ENCODE data around the gene RBM44. TPM values are rescaled to one million over a fixed set of nuclear protein-coding genes. Genes with fewer than 3 reads are reported as not detected.

Gene RBM44
- total RNA-seq, 1 donor from 2014 or later, result 0.60 TPM

DNA sequence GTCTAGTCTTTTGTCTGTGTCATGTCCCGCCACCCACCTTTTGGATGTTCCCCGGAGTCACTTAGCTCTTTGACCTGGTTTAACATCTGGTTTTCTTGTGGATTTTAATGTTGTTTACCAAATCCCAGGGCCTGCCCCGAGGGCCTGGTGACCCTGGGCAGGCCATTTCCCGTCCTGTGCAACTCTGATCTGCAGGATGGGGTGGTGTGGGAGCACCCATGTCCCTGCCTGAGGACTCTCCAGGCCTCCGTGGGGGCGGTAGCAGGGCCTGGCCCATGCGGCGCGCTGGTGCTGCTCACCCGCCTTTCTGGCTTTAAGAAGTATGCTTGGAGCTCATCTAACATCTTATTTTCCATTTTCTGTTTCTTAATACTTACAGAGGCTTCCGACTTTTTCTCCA lies 71.5 kb downstream of the RBM44 start:
- no peak for DNase-seq (ENCODE audit: low read depth in 2 of 2)

DNA sequence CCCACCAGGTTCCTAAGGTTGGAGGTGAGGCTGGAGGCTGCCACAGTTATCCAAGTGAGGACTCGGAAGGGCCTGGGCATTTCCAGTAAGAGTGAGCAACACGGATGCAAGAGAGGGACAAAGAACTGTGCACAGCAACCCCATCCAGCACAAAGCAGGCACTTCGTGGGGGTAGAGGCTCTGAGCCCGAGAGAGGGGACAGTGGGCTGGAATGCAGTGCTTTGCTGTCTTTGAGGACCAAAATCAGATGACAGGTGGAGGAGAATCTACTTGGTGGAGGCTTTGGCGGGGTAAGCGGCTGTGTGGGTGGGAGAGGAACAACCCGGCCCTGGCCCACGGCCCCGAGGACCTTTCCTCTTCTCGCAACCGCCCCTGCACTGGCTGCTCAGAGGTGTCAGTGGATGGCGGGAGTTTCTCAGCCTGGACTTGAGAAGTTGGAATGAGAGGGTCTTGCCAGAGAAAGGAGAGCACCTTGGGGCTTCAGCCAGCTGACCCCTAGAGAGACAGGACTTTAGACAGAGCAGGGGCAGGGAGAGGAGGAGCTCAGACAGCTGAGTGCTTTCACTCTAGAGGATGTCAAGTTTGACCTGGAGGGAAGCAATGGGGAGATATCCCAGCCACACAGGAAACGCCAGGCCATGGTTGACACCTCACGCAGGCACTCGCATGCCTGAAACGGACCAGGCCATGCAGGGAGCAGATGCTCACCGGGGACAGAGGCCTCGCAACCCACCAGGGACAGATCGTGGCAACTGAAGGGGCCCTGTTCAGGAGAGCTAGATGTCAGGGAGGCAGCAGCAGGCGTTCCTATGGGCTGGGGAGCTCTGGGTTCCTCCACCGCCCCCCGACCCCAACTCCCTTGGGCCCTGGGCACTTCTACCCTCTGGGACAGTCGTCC lies 72.4 kb downstream of the RBM44 start:
- DNase-seq (ENCODE audit: low read depth in 2 of 2), result no peak

GRCh38 chr2:237872178-237872887 lies 73.8 kb downstream of the RBM44 start:
- DNase-seq (ENCODE audit: low read depth in 2 of 2), result no peak

GRCh38 chr2:237873421-237873831 lies 74.8 kb downstream of the RBM44 start:
- no peak for DNase-seq (ENCODE audit: low read depth in 2 of 2)

- no peak for DNase-seq (ENCODE audit: low read depth in 2 of 2)
Measured at GRCh38 chr2:237873897-237874551, 75.4 kb downstream of the RBM44 start.

GRCh38 chr2:237874585-237875161 lies 76.1 kb downstream of the RBM44 start:
- no peak for DNase-seq (ENCODE audit: low read depth in 2 of 2)

DNA sequence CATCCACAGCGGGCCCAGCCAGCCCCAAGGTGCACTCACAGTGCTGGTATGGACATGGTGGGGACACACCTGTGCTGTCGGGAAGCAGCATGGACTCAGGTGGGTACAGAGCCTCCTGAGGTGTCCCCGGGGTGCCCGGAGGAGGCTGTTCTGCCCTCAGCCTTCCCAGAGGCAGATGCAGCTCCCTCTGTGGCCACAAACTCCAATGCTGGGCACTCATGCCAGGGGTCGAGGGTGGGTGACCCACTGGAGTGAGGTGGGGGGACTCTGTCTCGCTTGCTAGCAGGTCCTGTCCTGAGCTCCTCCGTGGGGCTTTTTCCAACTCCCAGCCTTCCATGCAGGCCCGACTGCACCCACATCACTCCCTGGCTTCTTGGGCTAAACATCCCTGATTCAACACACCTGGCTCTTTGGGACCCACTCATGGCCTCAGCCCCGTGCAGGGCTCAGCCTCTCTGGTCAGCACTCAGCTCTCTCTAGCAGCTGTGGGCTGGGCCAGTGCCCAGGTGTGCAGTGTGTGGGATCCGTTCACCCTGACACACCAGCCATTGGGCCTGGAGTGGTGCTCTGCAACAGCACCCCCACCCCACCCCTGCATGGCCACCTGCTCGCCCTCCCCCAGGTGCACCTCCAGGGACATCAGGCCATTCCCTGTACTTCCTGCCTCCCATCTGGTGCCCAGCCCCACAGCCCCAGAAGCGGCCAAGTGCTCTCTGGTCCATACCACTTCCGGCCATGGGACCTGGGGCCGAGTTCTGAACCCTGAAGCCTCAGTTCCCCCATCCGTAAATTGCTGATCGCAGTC lies 76.9 kb downstream of the RBM44 start:
- no peak for DNase-seq (ENCODE audit: low read depth in 2 of 2)

GRCh38 chr2:237876061-237876526 lies 77.5 kb downstream of the RBM44 start:
- DNase-seq (ENCODE audit: low read depth in 2 of 2), result no peak

- no peak for DNase-seq (ENCODE audit: low read depth in 2 of 2)
Measured at GRCh38 chr2:237876532-237876931, 78.0 kb downstream of the RBM44 start.

- DNase-seq (ENCODE audit: low read depth in 2 of 2), result no peak
Measured at GRCh38 chr2:237876951-237877491, 78.4 kb downstream of the RBM44 start.

DNA sequence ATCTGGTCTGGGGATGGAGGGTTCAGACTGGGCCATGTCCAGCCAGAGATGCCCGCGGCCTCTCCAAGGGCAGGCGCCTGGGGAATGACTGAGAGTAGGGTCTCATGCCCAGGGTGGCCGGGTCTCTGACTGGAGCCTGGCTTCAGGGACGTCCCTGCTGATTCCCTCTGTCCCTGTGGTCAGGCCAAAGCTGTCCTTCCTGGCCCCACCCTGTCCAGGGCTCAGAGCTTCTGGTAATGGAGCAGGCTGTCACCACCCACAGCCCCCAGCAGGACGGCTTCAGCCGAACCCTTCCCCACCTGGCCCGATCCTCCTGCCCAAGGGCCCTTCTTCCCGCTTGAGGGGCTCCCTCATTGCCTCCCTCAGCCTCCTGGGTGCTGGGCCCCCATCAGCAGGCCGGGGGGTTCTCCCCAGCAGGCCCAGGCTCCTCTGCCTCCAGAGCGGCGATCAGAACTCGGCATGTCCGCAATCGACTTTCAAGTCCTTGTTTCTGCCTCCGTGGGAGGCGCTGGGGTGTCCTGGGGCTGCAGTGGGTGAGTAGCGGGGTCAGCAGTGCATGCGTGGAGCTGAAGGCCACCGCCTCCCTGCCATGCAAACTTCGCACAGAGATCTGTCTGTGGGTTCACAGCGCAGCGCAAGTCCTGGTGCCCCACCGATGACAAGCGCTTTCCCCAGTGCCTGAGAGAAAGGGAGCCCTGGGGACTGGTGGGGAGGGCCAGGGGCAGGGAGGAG lies 79.2 kb downstream of the RBM44 start:
- DNase-seq (ENCODE audit: low read depth in 2 of 2), result no peak

GRCh38 chr2:237878321-237879057 lies 79.9 kb downstream of the RBM44 start:
- no peak for DNase-seq (ENCODE audit: low read depth in 2 of 2)

DNA sequence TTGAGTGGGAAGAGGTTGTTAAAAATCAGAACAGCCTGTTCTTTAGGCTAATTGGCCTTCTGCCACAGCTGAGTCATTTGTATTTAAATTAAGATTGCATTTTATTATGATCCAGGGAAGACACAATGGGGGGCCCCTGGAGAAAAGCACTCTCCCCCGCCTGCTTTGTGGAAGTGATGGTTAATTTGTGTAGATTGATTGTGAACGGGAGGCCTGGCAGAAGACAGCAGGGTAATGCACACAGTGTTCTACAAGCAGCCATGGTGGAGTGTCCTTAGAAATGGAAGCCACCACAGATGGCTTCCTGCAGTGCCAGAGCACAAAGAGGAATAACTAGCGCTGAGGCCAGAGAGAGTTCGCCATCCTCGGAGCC lies 80.5 kb downstream of the RBM44 start:
- DNase-seq (ENCODE audit: low read depth in 2 of 2), result no peak

- no peak for DNase-seq (ENCODE audit: low read depth in 2 of 2)
Measured at GRCh38 chr2:237879991-237880560, 81.5 kb downstream of the RBM44 start.

DNA sequence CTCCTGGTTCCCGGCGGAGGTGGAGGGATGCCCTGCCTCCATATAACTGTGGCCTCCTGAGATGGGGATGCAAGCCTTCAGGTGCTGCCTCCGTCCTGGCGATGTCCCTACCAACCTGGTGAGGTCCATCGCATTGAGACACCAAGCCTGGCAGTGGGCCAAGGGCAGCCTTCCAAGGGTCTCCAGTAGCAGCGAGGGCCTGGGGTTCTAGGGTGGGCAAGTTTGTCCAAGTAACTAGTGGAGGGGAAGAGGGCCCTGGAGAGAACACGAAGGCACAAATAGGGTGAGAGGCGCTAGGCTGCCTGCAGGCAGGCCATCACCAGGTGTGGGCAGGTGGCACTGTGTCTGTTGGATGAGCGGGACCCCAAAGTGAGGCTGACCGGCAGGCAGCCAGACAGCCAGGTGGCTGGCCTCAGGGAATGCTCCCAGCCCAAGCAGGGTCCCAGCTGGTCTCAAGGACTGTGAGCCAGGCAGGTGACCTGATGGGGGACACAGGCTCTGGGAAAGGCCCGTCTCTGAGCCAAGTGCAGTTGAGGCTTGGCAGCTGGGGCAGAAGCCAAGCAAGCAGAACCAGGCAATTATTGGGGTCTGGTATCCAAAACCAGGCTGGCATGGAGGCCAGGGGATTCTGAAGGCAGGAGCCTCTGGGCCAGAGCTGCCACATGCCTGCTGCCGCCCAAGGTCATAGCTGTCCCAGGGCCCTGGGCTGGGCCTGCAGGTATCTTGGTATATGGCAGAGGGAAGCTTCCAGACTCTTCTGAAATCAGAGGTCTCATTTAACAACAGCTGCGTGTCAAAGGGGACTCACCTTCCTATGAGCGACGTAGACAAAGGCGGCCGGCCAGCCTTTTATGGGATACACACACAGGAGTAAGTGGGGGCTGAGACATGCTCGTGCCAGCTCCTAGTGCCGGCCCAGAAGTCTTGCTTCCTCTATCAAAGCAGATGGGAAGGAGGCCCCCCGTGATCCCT lies 84.2 kb downstream of the RBM44 start:
- no peak for DNase-seq (ENCODE audit: low read depth in 2 of 2)

GRCh38 chr2:237883951-237884446 lies 85.4 kb downstream of the RBM44 start:
- no peak for DNase-seq (ENCODE audit: low read depth in 2 of 2)

- no peak for DNase-seq (ENCODE audit: low read depth in 2 of 2)
Measured at GRCh38 chr2:237884681-237885080, 86.1 kb downstream of the RBM44 start.
